DOHH2 (cell line): ENCODE data around the gene NUMB.

Source experiments
- EZH2phosphoT487 ChIP-seq: fragments of 200-600 bp; sonication (generic); IDR thresholded peaks from 2 replicates; pipeline ENCODE4 v1.6.1; 2017; ENCODE audit warnings: borderline replicate concordance, mild to moderate bottlenecking, antibody characterized with exemption, low read length, moderate library complexity, mixed read lengths
- TF ChIP-seq, protein P1 (sequence below): fragments of 200-600 bp; sonication (generic); IDR thresholded peaks from one replicate; pipeline ENCODE4 v1.5.1; 2014; ENCODE audit warnings: antibody characterized with exemption, mild to moderate bottlenecking, low read depth, low read length; ENCODE audit not compliant: poor library complexity, severe bottlenecking

GRCh38 chr14:73264080-73264884 lies 194.1 kb downstream of the NUMB start:
- TF ChIP-seq, protein P1, sequence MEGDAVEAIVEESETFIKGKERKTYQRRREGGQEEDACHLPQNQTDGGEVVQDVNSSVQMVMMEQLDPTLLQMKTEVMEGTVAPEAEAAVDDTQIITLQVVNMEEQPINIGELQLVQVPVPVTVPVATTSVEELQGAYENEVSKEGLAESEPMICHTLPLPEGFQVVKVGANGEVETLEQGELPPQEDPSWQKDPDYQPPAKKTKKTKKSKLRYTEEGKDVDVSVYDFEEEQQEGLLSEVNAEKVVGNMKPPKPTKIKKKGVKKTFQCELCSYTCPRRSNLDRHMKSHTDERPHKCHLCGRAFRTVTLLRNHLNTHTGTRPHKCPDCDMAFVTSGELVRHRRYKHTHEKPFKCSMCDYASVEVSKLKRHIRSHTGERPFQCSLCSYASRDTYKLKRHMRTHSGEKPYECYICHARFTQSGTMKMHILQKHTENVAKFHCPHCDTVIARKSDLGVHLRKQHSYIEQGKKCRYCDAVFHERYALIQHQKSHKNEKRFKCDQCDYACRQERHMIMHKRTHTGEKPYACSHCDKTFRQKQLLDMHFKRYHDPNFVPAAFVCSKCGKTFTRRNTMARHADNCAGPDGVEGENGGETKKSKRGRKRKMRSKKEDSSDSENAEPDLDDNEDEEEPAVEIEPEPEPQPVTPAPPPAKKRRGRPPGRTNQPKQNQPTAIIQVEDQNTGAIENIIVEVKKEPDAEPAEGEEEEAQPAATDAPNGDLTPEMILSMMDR = no peak
- TF ChIP-seq EZH2phosphoT487 = no peak
